ENCODE data around the gene MINDY4.

The MINDY4 gene

GRCh38 chr7:30934225-30934624 is 163.0 kb downstream of the MINDY4 start:
- Histone ChIP-seq H3K27ac (ENCODE audit: extremely low read depth, low read depth, low read length) (no peak overlapping the region), H3K4me1 (ENCODE audit: control insufficient read depth, insufficient read depth, low read length) (no peaks in the 10 kb centered on the region), H3K36me3 (ENCODE audit: control insufficient read depth in 2 of 2, insufficient read depth in 1 of 2, low read length in 2 of 2) (no peaks in the 10 kb centered on the region), H3K4me3 (ENCODE audit: low read depth, low read length) (no peak overlapping the region), H3K9me3 (ENCODE audit: control insufficient read depth, insufficient read depth, low read depth, low read length) (no peaks in the 10 kb centered on the region)
- ChIA-PET CTCF (interaction anchor here (0.6 to 0.8 kb wide), 2 partner anchors 49 to 1114 kb away, joined by 3 to 4 read pairs; no protein-coding TSS in a partner anchor), POLR2A (no interaction called here)
- TF ChIP-seq ZSCAN16 (tag by site-specific recombination; IDR thresholded peaks at IDR 0.05) (no peak), PRDM4 (tag by site-specific recombination; IDR thresholded peaks at IDR 0.05) (no peak), ZBTB8A (tag by site-specific recombination; IDR thresholded peaks at IDR 0.05) (no peak), ZNF513 (tag by site-specific recombination; IDR thresholded peaks at IDR 0.05) (no peak)

- TF ChIP-seq ZNF768 (tag by site-specific recombination; IDR thresholded peaks at IDR 0.05) (peak; percentile 37; the same call in 1 of the 2 replicates), ZNF16 (tag by site-specific recombination; IDR thresholded peaks at IDR 0.05; ENCODE audit: low read depth) (no peak)
- Histone ChIP-seq H3K36me3 (ENCODE audit: control insufficient read depth in 2 of 2, insufficient read depth in 1 of 2, low read length in 2 of 2) (no peaks in the 10 kb centered on the region), H3K4me1 (ENCODE audit: control insufficient read depth, insufficient read depth, low read length) (no peaks in the 10 kb centered on the region), H3K9me3 (ENCODE audit: control insufficient read depth, insufficient read depth, low read depth, low read length) (no peaks in the 10 kb centered on the region), H3K4me3 (ENCODE audit: low read depth, low read length) (no peak overlapping the region), H3K27ac (ENCODE audit: extremely low read depth, low read depth, low read length) (no peak overlapping the region)
- ChIA-PET POLR2A (no interaction called here), CTCF (interaction anchor here (0.8 to 1.1 kb wide), 2 partner anchors 49 to 187 kb away, joined by 4 to 5 read pairs; no protein-coding TSS in a partner anchor)
These were observed 163.7 kb downstream of the MINDY4 start for GRCh38 chr7:30934732-30935568.

GRCh38 chr7:30935569-30935877 is 164.3 kb downstream of the MINDY4 start:
- no peaks in the 10 kb centered on the region for H3K36me3 ChIP-seq (ENCODE audit: control insufficient read depth in 2 of 2, insufficient read depth in 1 of 2, low read length in 2 of 2)
- no peak for TF ChIP-seq ZNF16 (tag by site-specific recombination; IDR thresholded peaks at IDR 0.05; ENCODE audit: low read depth)
- no peak for TF ChIP-seq ZNF155 (tag by site-specific recombination; IDR thresholded peaks at IDR 0.05)
- TF ChIP-seq TCF7L2 (IDR thresholded peaks at IDR 0.05; ENCODE audit: borderline replicate concordance, low read depth, low read length), result no peak
- no peak for TF ChIP-seq ZBTB44 (tag by site-specific recombination; IDR thresholded peaks at IDR 0.05)
- no peak for TF ChIP-seq MZF1 (tag by site-specific recombination; IDR thresholded peaks at IDR 0.05; ENCODE audit: borderline replicate concordance)
- no peak for TF ChIP-seq ZSCAN16 (tag by site-specific recombination; IDR thresholded peaks at IDR 0.05)
- no peak for TF ChIP-seq ZNF2 (tag by site-specific recombination; IDR thresholded peaks at IDR 0.05)
- no peak for TF ChIP-seq ZBTB26 (tag by site-specific recombination; optimal IDR thresholded peaks at IDR 0.05)
- TF ChIP-seq ZNF148 (tag by site-specific recombination; IDR thresholded peaks at IDR 0.05; ENCODE audit: borderline replicate concordance), result no peak
- no peak for TF ChIP-seq KLF8 (tag by site-specific recombination; IDR thresholded peaks at IDR 0.05)
- TF ChIP-seq ZNF830 (tag by site-specific recombination; IDR thresholded peaks at IDR 0.05; ENCODE audit: low read depth), result no peak
- no peak for TF ChIP-seq ZNF157 (tag by site-specific recombination; IDR thresholded peaks at IDR 0.05)
- no peaks in the 10 kb centered on the region for H3K9me3 ChIP-seq (ENCODE audit: control insufficient read depth, insufficient read depth, low read depth, low read length)
- H3K4me1 ChIP-seq (ENCODE audit: control insufficient read depth, insufficient read depth, low read length), result no peaks in the 10 kb centered on the region
- no peak overlapping the region for H3K4me3 ChIP-seq (ENCODE audit: low read depth, low read length)
- POLR2A ChIA-PET, result no interaction called here
- no peak overlapping the region for H3K27ac ChIP-seq (ENCODE audit: extremely low read depth, low read depth, low read length)
- CTCF ChIA-PET, result interaction anchor here (1.1 kb wide), 1 partner anchor 187 kb away, joined by 5 read pairs; no protein-coding TSS in a partner anchor
